ENCODE results near the gene FKBP14.
"Not testable (repeated sequence)": the region's sequence is repeated elsewhere in the genome, so short reads cannot be mapped to it uniquely, and the experiment has no call there.

FKBP14 gene

GRCh38 chr7:29989257-29989995, 37.1 kb downstream of the FKBP14 start, which contains the start of gene SCRN1:
Gene SCRN1, minus strand, starts transcription at chr7:29989801. Its CDS starts 20,734 bp downstream, at chr7:29969067.
- DNase-seq, result peak; percentile 68

DNA sequence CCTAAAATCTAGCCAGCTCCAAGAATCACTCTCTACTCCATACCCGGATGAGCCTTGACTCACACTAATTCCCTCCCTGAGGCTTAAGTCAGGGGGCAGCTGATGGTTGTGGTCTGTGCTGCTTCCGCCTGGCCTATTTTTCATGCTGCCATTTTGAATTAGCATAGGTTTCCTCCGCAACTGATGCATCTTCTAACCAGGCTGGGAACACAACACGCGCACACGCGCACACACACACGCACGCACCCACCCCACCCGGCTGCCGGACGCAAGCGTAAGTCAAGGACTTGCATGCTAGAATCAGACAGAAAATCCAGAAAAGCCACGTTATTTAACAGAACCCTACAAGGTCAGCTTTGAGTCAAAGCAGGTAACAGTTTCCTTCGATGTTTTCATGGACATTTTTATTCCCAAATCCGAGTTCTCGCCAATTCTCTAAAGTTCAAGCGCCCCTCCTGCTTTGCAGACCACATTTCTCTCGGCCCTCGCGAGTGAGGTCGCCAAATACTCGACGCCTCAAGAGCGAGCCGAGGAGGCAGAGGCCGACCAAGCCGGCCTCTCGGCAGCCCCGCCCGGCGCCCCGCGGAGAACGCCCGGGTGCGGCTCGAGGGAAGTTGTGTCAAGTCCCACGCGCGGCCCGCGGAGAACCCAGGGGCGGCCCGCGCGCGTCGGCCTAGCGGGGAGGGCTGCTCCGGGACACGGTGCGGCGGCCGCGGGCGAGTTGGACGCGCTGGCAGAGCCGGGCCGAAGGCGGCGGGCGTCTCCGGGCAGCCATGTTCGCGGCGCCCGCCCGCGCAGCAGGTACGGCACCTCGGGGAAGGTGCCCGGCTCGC, 37.9 kb downstream of the FKBP14 start:
- DNase-seq, result peak; percentile 84

DNA sequence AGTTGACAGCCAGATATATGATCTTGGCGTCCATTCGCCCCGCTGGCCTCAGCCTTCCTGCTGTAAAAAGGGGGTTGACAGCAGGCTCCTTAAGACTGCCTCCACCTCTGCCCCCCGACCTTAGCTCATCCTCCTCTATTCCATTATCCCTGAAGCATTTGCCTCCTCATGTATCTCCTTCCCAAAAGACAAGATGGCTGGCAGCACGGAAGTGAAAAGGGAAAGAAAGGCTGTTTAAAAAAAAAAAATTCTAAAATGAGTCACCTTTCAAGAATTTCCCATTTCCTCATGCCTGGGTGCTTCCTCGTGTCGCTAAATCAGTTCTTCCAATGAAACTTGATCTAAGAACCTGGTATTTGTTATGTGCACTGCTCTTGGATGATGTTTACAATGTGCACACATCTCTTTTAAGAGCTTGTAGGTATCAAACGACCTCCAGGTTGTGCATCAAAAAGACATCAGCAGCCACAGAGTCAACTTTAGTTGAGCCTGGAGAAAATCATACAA, 38.6 kb downstream of the FKBP14 start:
- peak; percentile 91 for DNase-seq

GRCh38 chr7:29987083-29987482, 39.4 kb downstream of the FKBP14 start:
- peak; percentile 40 for DNase-seq

DNA sequence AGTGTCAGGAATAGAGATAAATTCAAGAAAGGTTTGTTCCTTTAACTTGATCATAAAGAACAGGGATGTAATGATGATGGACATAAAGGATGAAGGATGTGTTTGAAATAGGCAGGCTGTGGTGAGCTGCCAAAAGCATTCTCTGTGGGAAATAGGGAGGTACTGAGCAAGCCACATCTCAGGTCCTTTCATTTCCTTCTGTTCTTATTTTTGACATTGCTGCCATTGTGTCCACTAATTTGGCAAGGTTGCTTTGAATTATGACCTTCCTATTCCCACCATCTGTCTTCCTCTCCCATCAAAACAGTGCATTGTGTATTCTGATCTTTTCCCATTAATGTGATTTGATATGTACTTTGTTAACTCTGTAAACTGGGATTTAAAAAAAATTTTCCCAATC, 46.4 kb downstream of the FKBP14 start:
- DNase-seq, result no peak

DNA sequence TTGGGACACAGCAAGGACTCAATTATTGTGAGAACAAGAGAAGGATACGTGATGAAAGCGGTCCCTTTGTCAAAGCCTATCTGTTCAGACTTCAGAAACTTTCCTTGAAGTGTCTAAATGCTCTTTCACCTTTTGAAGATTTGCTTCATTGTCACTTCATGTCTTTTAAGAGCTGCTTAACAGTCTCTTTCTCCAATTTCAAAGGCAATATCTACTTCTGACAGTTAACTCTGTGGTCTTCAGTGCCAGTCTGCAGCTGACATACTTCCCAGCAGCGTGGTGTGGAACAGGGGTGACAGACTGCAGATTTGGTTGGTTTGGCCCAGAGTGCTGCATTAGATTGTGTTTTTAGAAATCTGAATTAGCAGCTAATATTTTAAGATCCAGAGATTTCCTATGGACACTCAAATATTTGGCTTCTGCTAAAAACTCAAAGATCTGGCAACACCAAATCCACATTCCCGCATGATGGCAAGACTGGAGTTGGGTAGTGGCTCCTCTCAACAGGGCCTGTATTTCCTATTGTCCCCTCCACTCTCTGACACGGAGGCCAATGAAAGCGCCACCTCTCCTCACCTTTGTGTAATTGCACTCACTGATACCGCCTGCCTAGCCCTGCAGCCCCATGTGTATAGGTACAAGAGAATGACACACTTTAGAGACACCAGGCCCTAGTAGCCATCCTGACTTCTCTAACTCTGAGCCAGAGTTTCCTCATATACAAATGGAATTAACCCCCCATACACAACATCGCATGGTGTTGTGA, 48.4 kb downstream of the FKBP14 start:
- no peak for DNase-seq

- no peak for DNase-seq
Observed at GRCh38 chr7:29976673-29977415, 49.7 kb downstream of the FKBP14 start.

DNA sequence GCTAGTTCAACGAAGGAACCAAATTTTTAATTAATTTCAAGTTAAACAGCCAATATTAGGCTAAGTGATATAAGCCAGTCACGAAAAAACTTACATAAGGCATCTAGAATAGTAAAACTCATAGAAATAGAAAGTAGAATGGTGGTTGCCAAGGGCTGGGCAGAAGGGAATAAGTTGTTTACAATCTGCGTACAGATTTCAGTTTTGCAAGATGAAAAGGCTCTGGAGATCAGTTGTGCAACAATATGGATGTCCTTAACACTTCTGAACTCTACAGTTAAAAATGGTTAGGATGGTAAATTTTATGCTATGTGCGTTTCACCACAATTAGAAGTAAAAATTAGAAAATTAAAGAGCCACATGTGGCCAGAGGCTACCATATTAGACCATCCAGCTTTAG, 50.2 kb downstream of the FKBP14 start:
- DNase-seq, result no peak

DNA sequence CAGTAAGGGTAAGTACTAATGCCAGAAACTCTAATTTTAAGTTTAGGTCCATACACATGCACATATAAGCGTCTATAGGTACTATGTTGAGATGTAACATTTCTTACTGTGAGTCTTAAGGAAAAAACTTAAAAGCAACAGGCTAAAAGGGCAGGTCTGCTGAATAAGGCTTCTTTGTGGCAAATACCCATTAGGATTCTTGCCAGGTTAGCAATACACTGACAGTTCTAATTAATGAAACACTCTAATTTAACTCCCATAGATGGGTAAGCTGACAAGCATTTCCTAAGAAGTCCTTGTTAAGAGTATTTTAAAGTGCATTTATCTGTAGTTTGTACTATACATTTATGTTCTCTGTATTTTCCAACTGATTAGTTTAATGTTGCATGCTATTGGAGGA, 50.9 kb downstream of the FKBP14 start:
- no peak for DNase-seq

- no peak for DNase-seq
Observed at GRCh38 chr7:29974286-29974685, 52.2 kb downstream of the FKBP14 start.

DNA sequence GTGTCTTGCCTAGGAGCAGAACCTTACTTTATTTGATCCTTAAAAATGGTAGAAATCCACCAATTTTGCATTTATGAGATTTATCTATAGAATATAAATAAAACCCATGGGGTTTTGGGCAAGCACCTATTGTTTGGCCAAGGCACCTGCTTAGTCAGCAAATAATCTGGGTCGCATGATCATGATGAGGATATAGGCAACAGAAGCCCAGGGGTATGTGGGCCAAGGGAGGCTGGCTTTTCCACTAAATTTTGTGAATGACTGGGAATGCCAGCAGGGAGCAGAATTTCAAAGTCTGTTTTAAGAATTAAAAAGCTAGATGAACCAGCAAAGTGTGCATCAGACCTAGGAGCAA, 54.2 kb downstream of the FKBP14 start:
- no peak for DNase-seq

DNA sequence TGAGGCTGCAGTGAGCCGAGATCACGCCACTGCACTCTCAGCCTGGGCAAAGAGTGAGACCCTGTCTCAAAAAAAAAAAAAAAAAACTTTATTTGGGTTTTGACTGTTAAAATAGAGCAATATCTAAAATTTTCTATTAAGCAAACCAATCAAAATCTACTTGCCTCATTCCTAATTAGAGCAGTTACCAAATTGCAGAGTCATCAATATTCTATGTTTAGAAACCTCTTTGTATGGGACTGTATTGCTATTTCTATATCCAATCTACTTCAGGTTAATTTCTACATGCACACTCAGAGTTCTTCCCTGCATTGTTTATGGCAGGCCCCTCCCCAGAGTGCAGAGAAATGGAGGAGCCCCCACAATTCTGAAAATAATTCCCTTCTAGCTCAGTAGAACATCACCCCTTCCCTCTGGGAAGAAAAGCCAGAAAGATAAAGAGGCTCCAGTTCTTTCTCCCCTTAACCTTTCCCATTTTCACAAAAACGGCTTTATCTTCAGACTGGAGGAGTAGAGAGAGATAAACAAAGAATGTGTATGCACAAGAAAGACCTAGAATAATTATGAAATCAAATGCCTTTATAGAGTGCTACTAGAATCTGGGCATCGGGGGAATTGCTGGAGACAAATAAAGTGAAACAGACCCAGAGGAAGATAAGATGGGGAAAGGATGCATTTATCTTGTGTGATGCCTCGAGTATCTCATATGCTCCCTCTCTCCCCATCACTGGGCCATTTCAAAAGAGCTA, 54.8 kb downstream of the FKBP14 start:
- no peak for DNase-seq

DNA sequence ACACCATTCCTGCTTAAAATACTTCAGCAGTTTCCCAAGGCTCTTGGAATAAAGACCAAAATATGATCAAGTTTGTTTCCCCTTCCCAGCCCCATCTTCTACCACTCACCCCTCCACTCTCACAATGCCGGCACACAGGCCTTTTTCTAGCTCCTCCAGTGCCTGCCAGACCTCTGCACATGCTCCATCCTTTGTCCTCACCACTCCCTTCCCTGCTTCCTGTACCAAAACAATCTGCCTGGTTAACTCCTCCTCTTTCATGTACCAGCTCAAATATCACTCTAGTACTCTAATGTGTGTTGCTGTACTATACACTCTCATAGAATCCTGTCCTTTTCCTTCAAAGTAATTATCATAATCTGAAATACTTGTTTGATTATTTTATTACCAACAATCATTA, 56.3 kb downstream of the FKBP14 start:
- DNase-seq, result no peak

DNA sequence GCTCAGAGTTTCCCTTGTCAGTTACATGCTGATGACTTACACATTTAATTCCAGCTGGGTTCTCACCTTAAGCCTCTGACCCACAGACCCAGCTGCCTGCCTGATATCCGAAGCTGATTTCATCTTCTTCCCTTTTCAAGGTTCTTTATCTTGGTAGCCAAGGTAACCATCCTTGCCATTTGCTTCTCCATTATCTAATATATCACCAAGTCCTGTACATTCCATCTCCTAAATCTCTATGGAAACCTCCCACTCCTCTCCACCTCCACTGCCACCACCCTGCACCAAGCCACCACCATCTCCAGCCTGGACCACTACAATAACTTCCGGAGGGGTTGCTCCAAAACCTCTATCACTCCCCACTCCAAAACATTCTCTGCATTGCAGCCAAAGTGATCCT, 56.8 kb downstream of the FKBP14 start:
- no peak for DNase-seq

DNA sequence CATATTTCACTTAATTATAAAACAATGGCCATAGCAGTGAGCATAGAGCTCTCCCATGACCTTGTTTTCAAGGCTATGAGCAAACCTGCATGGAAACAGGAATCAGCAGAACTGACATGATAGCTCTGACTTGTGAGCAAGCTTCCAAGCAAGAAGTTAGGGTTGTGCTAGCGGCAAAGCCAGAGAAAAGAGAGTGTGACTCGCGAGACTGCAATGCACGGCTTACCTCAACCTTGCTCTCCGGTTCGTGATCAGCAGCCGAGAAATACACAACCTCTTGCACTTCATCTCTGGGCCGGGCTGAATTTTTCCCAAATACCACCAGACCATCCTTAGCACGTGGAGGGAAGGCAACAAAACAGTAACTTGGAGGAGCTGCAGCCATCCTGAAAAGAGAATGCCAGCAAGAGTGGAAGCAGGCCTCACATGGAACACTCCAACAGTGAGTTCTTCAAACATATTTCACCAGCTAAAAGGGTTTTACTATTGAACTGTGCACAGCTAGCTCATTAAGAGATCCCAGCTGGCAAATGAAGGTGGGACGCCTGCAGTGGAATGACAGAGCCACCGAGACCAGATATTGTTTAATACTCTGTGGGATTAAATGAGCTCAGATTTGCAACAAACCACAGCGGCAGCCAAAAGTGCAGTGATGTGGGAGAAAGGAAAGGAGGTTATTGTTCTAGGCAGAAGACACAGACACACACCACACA, 57.7 kb downstream of the FKBP14 start:
- peak; percentile 78 for DNase-seq

DNA sequence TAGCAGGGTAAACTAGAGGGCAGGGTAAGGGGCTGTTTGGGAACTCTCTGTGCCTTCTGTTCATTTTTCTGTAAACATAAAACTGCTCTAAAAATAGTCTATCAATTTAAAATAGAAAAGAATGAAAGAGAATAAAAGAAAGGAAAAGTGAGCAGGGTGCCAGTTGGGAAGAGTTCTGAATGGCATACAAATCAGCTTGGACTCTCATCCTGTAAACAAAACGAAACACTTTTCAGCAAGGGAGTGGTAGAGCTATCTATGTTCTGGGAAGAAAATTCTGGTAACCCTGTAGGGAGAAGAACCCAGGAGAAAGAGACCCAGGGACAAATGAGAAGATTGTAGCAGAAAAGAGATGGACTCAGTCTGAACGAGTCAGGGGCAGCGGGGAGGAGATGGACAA, 61.5 kb downstream of the FKBP14 start:
- DNase-seq, result no peak

- DNase-seq, result no peak
Observed at GRCh38 chr7:29962035-29962434, 64.5 kb downstream of the FKBP14 start.

GRCh38 chr7:29961611-29962010, 64.9 kb downstream of the FKBP14 start:
- DNase-seq, result not testable (repeated sequence)

Measured in fibroblast of skin of right biceps (primary cell).